CMK (cell line): ENCODE results near the gene PILRA.
A peak's percentile ranks its signal among the peaks of the same experiment; 100 is the strongest.

Experiments
- DNase-seq: peaks from one replicate; pipeline ENCODE4 v3.0.0-alpha.2; 2010; ENCODE audit warnings: low read depth

PILRA gene

GRCh38 chr7:100413346-100413745 is 40.1 kb downstream of the PILRA start:
- DNase-seq = no peak

- DNase-seq = no peak
Observed at GRCh38 chr7:100413889-100414288, 40.6 kb downstream of the PILRA start.

GRCh38 chr7:100415448-100415847 is 42.2 kb downstream of the PILRA start:
- no peak for DNase-seq

- no peak for DNase-seq
Observed at GRCh38 chr7:100418930-100419659, 45.8 kb downstream of the PILRA start.

- no peak for DNase-seq
Observed at GRCh38 chr7:100419660-100420226, 46.5 kb downstream of the PILRA start.

GRCh38 chr7:100423315-100423714 is 50.0 kb downstream of the PILRA start:
- DNase-seq = no peak

- no peak for DNase-seq
Observed at GRCh38 chr7:100425347-100425746, 52.1 kb downstream of the PILRA start.

GRCh38 chr7:100426516-100426915 is 53.2 kb downstream of the PILRA start:
- DNase-seq = no peak

- DNase-seq = no peak
Observed at GRCh38 chr7:100427762-100428198, 54.5 kb downstream of the PILRA start.

- peak; percentile 94 for DNase-seq
Observed at GRCh38 chr7:100428199-100428966, 55.1 kb downstream of the PILRA start, which contains the start of gene ZCWPW1. ZCWPW1 (minus strand) TSS chr7:100428703; CDS start chr7:100420649, 8,054 bp downstream.

- DNase-seq = peak; percentile 99
Observed at GRCh38 chr7:100428967-100429636, 55.8 kb downstream of the PILRA start.

GRCh38 chr7:100429637-100430492 is 56.6 kb downstream of the PILRA start, which contains the start of gene MEPCE:
MEPCE (plus strand) TSS chr7:100429831; CDS start chr7:100430019, 188 bp downstream.
- peak; percentile 85 for DNase-seq

GRCh38 chr7:100430493-100431285 is 57.4 kb downstream of the PILRA start:
- no peak for DNase-seq

GRCh38 chr7:100431286-100431735 is 58.0 kb downstream of the PILRA start:
- DNase-seq = no peak

- DNase-seq = no peak
Observed at GRCh38 chr7:100432053-100432452, 58.8 kb downstream of the PILRA start.

- no peak for DNase-seq
Observed at GRCh38 chr7:100432621-100433275, 59.5 kb downstream of the PILRA start.

GRCh38 chr7:100433276-100433591 is 59.9 kb downstream of the PILRA start:
- no peak for DNase-seq

- no peak for DNase-seq
Observed at GRCh38 chr7:100433592-100434296, 60.5 kb downstream of the PILRA start.
